Glutamatergic neuron (in vitro differentiated cells): ENCODE measurements around the gene SERGEF. TPM values are rescaled to one million over a fixed set of nuclear protein-coding genes. Genes with fewer than 3 reads are reported as not detected.

Source experiments
- DNase-seq: peaks from one replicate; pipeline ENCODE4 v3.0.0; 2022
- H3K27ac Mint-ChIP-seq: one replicate; pipeline ENCODE4 v1.8.0; 2020; ENCODE audit warnings: mild to moderate bottlenecking, mixed read lengths, inconsistent platforms; ENCODE audit not compliant: unreplicated experiment
- H3K27me3 Mint-ChIP-seq: one replicate; pipeline ENCODE4 v1.8.0; 2020; ENCODE audit warnings: mild to moderate bottlenecking, moderate library complexity, mixed read lengths, inconsistent platforms; ENCODE audit not compliant: unreplicated experiment
- H3K36me3 Mint-ChIP-seq: one replicate; pipeline ENCODE4 v1.8.0; 2020; ENCODE audit warnings: mild to moderate bottlenecking, mixed read lengths, inconsistent platforms; ENCODE audit not compliant: unreplicated experiment
- H3K4me1 Mint-ChIP-seq: one replicate; pipeline ENCODE4 v1.8.0; 2020; ENCODE audit warnings: mild to moderate bottlenecking, low read depth, mixed read lengths, inconsistent platforms; ENCODE audit not compliant: unreplicated experiment
- H3K4me3 Mint-ChIP-seq: one replicate; pipeline ENCODE4 v1.8.0; 2020; ENCODE audit warnings: mild to moderate bottlenecking, mixed read lengths, inconsistent platforms; ENCODE audit not compliant: unreplicated experiment
- H3K9me3 Mint-ChIP-seq: one replicate; pipeline ENCODE4 v1.8.0; 2020; ENCODE audit warnings: mild to moderate bottlenecking, moderate library complexity, mixed read lengths, inconsistent platforms; ENCODE audit not compliant: unreplicated experiment
- total RNA-seq: library from RNA; stranded (reverse); fragmentation: NEBNext Ultra II Directional; extraction: Animal tissue kit (Norgen Biotek cat#: 25700); gene quantifications from one replicate; pipeline ENCODE4 v1.2.1, GENCODE V29; 2021; ENCODE audit not compliant: unreplicated experiment
- TF ChIP-seq, protein P1 (sequence below): fragments of 200-600 bp; sonication (generic); IDR thresholded peaks from one replicate; pipeline ENCODE4 v1.5.0; 2021; ENCODE audit not compliant: partially characterized antibody, unreplicated experiment

SERGEF gene
- total RNA-seq, 1 donor from 2014 or later, result 42.5 TPM

- H3K27ac Mint-ChIP-seq, result peak overlapping the region; percentile 46
- H3K27me3 Mint-ChIP-seq, result no peaks in the 10 kb centered on the region
- H3K36me3 Mint-ChIP-seq, result peaks cover 17% of the 10 kb centered on the region
Observed at GRCh38 chr11:17939542-17939941, 73.3 kb downstream of the SERGEF start.

DNA sequence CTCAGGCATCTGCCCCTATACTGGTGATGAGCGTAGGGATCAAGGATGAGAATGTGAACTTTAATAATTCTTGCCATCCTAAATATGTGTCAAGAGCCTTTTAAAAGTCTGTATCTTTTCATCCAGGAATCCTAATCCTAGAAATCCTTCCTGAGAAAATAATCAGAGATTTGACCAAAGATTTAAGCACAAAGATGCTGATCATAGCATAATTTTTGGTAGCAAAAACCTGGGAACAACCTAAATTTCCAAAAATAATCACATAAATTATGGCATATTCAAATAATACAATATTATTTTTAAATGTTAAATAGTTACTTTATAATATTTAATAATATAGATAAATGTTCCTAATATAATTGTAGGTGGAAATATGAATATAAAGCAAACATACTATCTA lies 76.1 kb downstream of the SERGEF start:
- no peak overlapping the region for H3K4me3 Mint-ChIP-seq
- no peak overlapping the region for H3K27ac Mint-ChIP-seq
- TF ChIP-seq, protein P1, sequence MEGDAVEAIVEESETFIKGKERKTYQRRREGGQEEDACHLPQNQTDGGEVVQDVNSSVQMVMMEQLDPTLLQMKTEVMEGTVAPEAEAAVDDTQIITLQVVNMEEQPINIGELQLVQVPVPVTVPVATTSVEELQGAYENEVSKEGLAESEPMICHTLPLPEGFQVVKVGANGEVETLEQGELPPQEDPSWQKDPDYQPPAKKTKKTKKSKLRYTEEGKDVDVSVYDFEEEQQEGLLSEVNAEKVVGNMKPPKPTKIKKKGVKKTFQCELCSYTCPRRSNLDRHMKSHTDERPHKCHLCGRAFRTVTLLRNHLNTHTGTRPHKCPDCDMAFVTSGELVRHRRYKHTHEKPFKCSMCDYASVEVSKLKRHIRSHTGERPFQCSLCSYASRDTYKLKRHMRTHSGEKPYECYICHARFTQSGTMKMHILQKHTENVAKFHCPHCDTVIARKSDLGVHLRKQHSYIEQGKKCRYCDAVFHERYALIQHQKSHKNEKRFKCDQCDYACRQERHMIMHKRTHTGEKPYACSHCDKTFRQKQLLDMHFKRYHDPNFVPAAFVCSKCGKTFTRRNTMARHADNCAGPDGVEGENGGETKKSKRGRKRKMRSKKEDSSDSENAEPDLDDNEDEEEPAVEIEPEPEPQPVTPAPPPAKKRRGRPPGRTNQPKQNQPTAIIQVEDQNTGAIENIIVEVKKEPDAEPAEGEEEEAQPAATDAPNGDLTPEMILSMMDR, result no peak
- no peak for DNase-seq
- peaks cover 36% of the 10 kb centered on the region for H3K4me1 Mint-ChIP-seq
- peaks cover 2% of the 10 kb centered on the region for H3K9me3 Mint-ChIP-seq
- H3K36me3 Mint-ChIP-seq, result peaks cover 5% of the 10 kb centered on the region
- no peaks in the 10 kb centered on the region for H3K27me3 Mint-ChIP-seq

More at GRCh38 chr11:17939542-17939941, 73.3 kb downstream of the SERGEF start:
- Mint-ChIP-seq H3K4me3 (peak overlapping the region; percentile 68), H3K4me1 (peaks cover 25% of the 10 kb centered on the region), H3K9me3 (peaks cover 5% of the 10 kb centered on the region)
- DNase-seq, result no peak
- TF ChIP-seq, protein P1, result no peak

DNA sequence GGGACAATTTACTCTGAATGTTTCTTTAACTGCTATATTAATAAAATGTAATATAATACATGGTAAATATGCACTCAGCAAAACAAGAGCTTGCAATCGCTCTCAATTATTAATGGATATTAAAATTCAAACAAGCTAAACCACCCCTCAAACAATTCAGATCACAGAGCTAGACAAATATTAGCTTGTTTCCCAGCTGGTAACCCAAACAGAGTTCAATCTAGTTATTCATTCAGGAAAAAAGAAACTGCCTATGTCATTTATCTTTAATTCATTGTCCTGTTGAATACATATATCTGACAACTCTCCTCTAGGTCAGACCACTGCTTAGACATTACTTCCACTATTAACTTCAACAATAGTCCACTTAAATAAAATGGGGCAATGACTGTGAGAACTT lies 78.7 kb downstream of the SERGEF start:
- Mint-ChIP-seq H3K36me3 (peaks cover 5% of the 10 kb centered on the region), H3K4me1 (peaks cover 32% of the 10 kb centered on the region), H3K9me3 (peaks cover 2% of the 10 kb centered on the region), H3K4me3 (no peak overlapping the region), H3K27me3 (no peaks in the 10 kb centered on the region), H3K27ac (no peak overlapping the region)
- TF ChIP-seq, protein P1, result no peak
- no peak for DNase-seq

GRCh38 chr11:17933708-17934107 lies 79.1 kb downstream of the SERGEF start:
- DNase-seq, result no peak
- H3K4me3 Mint-ChIP-seq, result no peak overlapping the region
- TF ChIP-seq, protein P1, result no peak
- H3K9me3 Mint-ChIP-seq, result peaks cover 2% of the 10 kb centered on the region
- peaks cover 5% of the 10 kb centered on the region for H3K36me3 Mint-ChIP-seq
- H3K4me1 Mint-ChIP-seq, result peaks cover 29% of the 10 kb centered on the region
- H3K27ac Mint-ChIP-seq, result no peak overlapping the region
- H3K27me3 Mint-ChIP-seq, result no peaks in the 10 kb centered on the region

DNA sequence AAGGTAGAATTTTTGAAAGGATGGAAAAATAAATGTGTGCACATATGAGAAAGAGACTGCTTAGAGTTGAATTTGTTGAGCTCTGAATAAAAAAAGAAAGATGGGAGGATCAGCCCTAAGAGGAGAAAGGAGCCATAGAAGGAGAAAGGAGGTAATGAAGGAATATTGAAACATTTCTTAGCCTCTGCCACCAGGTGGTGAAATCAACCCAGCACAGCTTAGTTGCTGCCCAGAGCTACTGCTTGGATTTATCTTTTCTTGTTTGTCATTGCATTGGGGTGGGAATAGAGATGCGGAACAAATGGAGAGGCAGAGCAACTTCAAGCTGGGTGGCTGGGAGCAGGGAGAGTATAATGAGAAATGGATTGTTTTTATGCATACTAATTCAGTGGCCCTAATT lies 80.4 kb downstream of the SERGEF start:
- Mint-ChIP-seq H3K27me3 (no peaks in the 10 kb centered on the region), H3K27ac (peak overlapping the region; percentile 13), H3K9me3 (peaks cover 2% of the 10 kb centered on the region), H3K36me3 (peaks cover 5% of the 10 kb centered on the region), H3K4me1 (peaks cover 30% of the 10 kb centered on the region), H3K4me3 (no peak overlapping the region)
- TF ChIP-seq, protein P1, result peak; percentile 18
- DNase-seq, result no peak
